UCSD-AML1 (cell line): Measurements from ENCODE around the gene MACROD2.

Source experiments
- DNase-seq: peaks from one replicate; lab custom pipeline; 2025; ENCODE audit not compliant: unreplicated experiment; lab: John Stamatoyannopoulos, UW

The MACROD2 gene

GRCh38 chr20:15584507-15584906, 1589.2 kb downstream of the MACROD2 start:
- DNase-seq: no peak

- no peak for DNase-seq
Observed at GRCh38 chr20:15593081-15593480, 1597.8 kb downstream of the MACROD2 start.

GRCh38 chr20:15594158-15594695, 1598.9 kb downstream of the MACROD2 start:
- DNase-seq: no peak

GRCh38 chr20:15596220-15596890, 1601.0 kb downstream of the MACROD2 start:
- DNase-seq: no peak

GRCh38 chr20:15597306-15597705, 1602.0 kb downstream of the MACROD2 start:
- no peak for DNase-seq

GRCh38 chr20:15599961-15600360, 1604.6 kb downstream of the MACROD2 start:
- DNase-seq: no peak

GRCh38 chr20:15600565-15600964, 1605.2 kb downstream of the MACROD2 start:
- no peak for DNase-seq

- no peak for DNase-seq
Observed at GRCh38 chr20:15603506-15603905, 1608.2 kb downstream of the MACROD2 start.

GRCh38 chr20:15603978-15604805, 1608.9 kb downstream of the MACROD2 start:
- DNase-seq: no peak

- no peak for DNase-seq
Observed at GRCh38 chr20:15609921-15610320, 1614.6 kb downstream of the MACROD2 start.

GRCh38 chr20:15610787-15611186, 1615.5 kb downstream of the MACROD2 start:
- no peak for DNase-seq

GRCh38 chr20:15611541-15611940, 1616.2 kb downstream of the MACROD2 start:
- DNase-seq: no peak

- DNase-seq: no peak
Observed at GRCh38 chr20:15612198-15612597, 1616.9 kb downstream of the MACROD2 start.

GRCh38 chr20:15612769-15613168, 1617.5 kb downstream of the MACROD2 start:
- no peak for DNase-seq

GRCh38 chr20:15613530-15613929, 1618.2 kb downstream of the MACROD2 start:
- no peak for DNase-seq

- DNase-seq: no peak
Observed at GRCh38 chr20:15616626-15617025, 1621.3 kb downstream of the MACROD2 start.

GRCh38 chr20:15618110-15618509, 1622.8 kb downstream of the MACROD2 start:
- DNase-seq: no peak

- DNase-seq: no peak
Observed at GRCh38 chr20:15618912-15619311, 1623.6 kb downstream of the MACROD2 start.

- DNase-seq: no peak
Observed at GRCh38 chr20:15619341-15619740, 1624.0 kb downstream of the MACROD2 start.

- DNase-seq: no peak
Observed at GRCh38 chr20:15619816-15620215, 1624.5 kb downstream of the MACROD2 start.

- no peak for DNase-seq
Observed at GRCh38 chr20:15622368-15622767, 1627.1 kb downstream of the MACROD2 start.

GRCh38 chr20:15623215-15623614, 1627.9 kb downstream of the MACROD2 start:
- DNase-seq: no peak
